ENCODE results near the gene NDUFS1.
"Not testable (repeated sequence)": the region's sequence is repeated elsewhere in the genome, so short reads cannot be mapped to it uniquely, and the experiment has no call there.

The NDUFS1 gene

DNA sequence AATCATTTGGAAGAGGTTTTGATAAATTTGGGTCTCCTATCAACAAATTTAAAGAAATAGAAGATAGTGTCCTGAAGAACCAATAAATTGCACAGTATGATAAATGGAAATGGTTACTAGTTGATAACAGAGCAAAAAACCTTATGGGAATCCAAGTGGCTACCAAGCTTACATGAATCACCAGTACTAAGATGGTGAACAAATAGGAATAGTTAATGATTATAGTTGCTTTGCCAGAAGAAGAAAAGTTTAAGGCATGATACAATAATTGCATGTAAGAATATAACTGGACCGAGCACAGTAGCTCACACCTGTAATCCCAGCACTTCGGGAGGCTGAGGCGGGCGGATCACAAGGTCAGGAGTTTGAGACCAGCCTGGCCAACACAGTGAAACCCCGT, 53.7 kb downstream of the NDUFS1 start:
- no peaks in the 10 kb centered on the region for H3K9me3 ChIP-seq
- H3K27ac ChIP-seq: no peak overlapping the region
- TF ChIP-seq, protein P1, sequence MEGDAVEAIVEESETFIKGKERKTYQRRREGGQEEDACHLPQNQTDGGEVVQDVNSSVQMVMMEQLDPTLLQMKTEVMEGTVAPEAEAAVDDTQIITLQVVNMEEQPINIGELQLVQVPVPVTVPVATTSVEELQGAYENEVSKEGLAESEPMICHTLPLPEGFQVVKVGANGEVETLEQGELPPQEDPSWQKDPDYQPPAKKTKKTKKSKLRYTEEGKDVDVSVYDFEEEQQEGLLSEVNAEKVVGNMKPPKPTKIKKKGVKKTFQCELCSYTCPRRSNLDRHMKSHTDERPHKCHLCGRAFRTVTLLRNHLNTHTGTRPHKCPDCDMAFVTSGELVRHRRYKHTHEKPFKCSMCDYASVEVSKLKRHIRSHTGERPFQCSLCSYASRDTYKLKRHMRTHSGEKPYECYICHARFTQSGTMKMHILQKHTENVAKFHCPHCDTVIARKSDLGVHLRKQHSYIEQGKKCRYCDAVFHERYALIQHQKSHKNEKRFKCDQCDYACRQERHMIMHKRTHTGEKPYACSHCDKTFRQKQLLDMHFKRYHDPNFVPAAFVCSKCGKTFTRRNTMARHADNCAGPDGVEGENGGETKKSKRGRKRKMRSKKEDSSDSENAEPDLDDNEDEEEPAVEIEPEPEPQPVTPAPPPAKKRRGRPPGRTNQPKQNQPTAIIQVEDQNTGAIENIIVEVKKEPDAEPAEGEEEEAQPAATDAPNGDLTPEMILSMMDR (IDR thresholded peaks at IDR 0.05): no peak
- no peaks in the 10 kb centered on the region for H3K27me3 ChIP-seq
- H3K36me3 ChIP-seq: no peaks in the 10 kb centered on the region
- H3K4me3 ChIP-seq (ENCODE audit: low read depth in 1 of 2, low read length in 1 of 2): no peak overlapping the region
- no peaks in the 10 kb centered on the region for H3K4me1 ChIP-seq (ENCODE audit: control insufficient read depth in 1 of 2, insufficient read depth in 1 of 2, low read depth in 1 of 2, low read length in 1 of 2)

DNA sequence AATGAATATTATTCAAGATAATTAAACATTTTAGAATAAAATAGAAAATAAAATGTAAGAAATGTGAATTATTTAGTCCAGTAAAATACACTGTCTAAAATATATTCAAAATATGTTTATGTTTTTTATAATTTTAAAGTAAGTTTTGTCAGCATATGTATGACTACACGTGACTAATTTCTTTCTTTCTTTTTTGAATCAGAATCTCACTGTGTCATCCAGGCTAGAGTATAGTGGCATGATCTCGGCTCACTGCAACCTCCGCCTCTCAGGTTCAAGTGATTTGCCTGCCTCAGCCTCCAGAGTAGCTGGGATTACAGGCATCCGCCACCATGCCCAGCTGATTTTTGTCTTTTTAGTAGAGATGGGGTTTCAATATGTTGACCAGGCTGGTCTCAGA, 54.2 kb downstream of the NDUFS1 start:
- Histone ChIP-seq H3K36me3 (no peaks in the 10 kb centered on the region), H3K9me3 (no peaks in the 10 kb centered on the region), H3K4me3 (ENCODE audit: low read depth in 1 of 2, low read length in 1 of 2) (no peak overlapping the region), H3K4me1 (ENCODE audit: control insufficient read depth in 1 of 2, insufficient read depth in 1 of 2, low read depth in 1 of 2, low read length in 1 of 2) (no peaks in the 10 kb centered on the region), H3K27me3 (no peaks in the 10 kb centered on the region), H3K27ac (no peak overlapping the region)
- TF ChIP-seq, protein P1 (IDR thresholded peaks at IDR 0.05): no peak

DNA sequence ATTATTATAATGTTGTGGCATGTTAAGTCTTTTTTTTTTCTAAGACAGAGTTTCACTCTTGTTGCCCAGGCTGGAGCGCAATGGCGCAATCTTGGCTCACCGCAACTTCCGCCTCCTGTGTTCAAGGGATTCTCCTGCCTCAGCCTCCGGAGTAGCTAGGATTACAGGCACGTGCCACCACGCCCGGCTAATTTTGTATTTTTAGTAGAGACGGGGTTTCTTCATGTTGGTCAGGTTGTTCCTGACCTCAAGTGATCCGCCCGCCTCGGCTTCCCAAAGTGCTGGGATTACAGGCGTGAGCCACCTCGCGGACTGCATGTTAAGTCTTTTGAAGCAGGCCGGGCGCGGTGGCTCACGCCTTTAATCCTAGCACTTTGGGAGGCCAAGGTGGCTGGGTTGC, 60.4 kb downstream of the NDUFS1 start:
- H3K27ac ChIP-seq: peak overlapping the region; percentile 58
- H3K27me3 ChIP-seq, H3K9me3 ChIP-seq, H3K36me3 ChIP-seq: not testable (repeated sequence)
- H3K4me3 ChIP-seq (ENCODE audit: low read depth in 1 of 2, low read length in 1 of 2): peak overlapping the region; percentile 50 to 57
- peaks cover 17 to 30% of the 10 kb centered on the region in 2 experiments for H3K4me1 ChIP-seq (ENCODE audit: control insufficient read depth in 1 of 2, insufficient read depth in 1 of 2, low read depth in 1 of 2, low read length in 1 of 2)

DNA sequence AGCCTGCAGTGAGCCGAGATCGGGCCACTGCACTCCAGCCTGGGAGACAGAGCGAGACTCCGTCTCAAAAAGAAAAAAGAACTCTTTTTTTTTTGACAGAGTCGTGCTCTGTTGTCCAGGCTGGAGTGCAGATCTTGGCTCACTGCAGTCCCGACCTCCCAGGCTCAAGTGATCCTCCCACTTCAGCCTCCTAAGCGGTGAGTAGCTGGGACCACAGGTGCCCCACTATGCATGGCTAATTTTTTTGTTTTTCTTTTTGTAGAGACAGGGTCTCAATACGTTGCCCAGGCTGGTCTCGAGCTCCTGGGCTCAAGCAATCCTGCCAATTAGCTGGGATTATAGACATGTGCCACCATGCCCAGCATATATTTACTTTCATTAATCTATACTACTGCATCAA, 60.8 kb downstream of the NDUFS1 start:
- Histone ChIP-seq H3K27ac (peak overlapping the region; percentile 58), H3K27me3 (no peaks in the 10 kb centered on the region), H3K36me3 (no peaks in the 10 kb centered on the region), H3K9me3 (no peaks in the 10 kb centered on the region), H3K4me1 (ENCODE audit: control insufficient read depth in 1 of 2, insufficient read depth in 1 of 2, low read depth in 1 of 2, low read length in 1 of 2) (peaks cover 17 to 30% of the 10 kb centered on the region in 2 experiments), H3K4me3 (ENCODE audit: low read depth in 1 of 2, low read length in 1 of 2) (peak overlapping the region; percentile 50 to 57)
- TF ChIP-seq, protein P1 (IDR thresholded peaks at IDR 0.05): no peak

DNA sequence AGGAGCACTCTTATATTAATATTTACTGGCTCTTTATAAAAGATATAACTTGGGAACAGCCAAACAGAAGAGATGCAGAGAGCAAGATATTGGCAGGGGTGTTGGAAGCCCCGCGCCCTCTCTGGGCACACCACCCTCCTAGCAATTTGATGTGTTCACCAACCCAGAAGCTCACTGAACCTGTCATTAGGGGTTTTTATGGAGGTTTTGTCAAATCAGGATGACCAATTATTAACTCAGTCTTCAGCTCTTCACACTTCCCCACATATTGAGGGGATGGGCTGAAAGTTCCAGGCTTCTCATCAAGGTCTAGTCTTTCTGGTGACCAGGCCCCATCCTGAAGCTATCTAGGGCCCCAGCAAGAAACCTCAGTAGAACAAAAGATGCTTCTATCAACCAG, 62.4 kb downstream of the NDUFS1 start:
- H3K27me3 ChIP-seq: no peaks in the 10 kb centered on the region
- H3K27ac ChIP-seq: no peak overlapping the region
- H3K36me3 ChIP-seq: no peaks in the 10 kb centered on the region
- H3K4me1 ChIP-seq (ENCODE audit: control insufficient read depth in 1 of 2, insufficient read depth in 1 of 2, low read depth in 1 of 2, low read length in 1 of 2): peaks cover 17 to 30% of the 10 kb centered on the region in 2 experiments
- no peaks in the 10 kb centered on the region for H3K9me3 ChIP-seq
- TF ChIP-seq, protein P1 (IDR thresholded peaks at IDR 0.05): no peak
- H3K4me3 ChIP-seq (ENCODE audit: low read depth in 1 of 2, low read length in 1 of 2): no peak overlapping the region

DNA sequence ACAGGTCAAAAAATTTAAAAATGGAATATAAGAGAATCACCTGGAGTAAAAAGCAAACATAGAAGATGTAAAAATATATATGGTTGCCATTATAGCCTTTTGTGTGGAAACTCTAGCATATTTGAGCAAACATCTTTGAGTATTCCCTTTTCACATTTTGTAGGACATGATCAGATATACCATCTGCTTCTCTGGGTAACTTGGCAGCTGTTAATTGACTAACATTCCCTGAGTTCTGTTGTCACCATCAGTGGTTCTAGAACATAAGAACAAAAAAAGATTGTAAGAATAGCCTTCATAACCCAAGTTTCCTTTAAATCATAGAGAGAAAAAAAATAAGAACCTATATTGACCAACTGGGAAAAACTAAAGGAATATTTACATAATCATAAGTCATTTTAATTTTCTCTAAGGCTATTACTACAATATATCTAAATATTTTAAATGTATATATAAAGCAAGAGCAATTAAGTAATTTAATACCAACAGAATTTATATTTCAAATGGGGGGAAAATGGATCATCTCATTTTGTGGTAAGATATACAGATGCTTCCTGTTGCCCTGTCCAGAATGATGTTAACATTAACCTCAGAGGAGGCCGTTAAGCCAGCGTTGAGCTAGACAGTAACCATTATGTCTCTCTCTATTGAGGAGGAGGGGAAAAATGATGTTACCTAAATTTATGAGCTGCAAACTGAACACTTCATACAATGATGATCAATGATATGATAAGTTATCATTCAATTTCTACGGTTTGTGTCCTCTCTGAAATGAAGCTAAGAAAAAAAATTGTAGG, 63.5 kb downstream of the NDUFS1 start:
- no peaks in the 10 kb centered on the region for H3K36me3 ChIP-seq
- H3K27ac ChIP-seq: no peak overlapping the region
- no peaks in the 10 kb centered on the region for H3K27me3 ChIP-seq
- peaks cover 17 to 30% of the 10 kb centered on the region in 2 experiments for H3K4me1 ChIP-seq (ENCODE audit: control insufficient read depth in 1 of 2, insufficient read depth in 1 of 2, low read depth in 1 of 2, low read length in 1 of 2)
- TF ChIP-seq, protein P1 (IDR thresholded peaks at IDR 0.05): no peak
- no peaks in the 10 kb centered on the region for H3K9me3 ChIP-seq
- no peak overlapping the region for H3K4me3 ChIP-seq (ENCODE audit: low read depth in 1 of 2, low read length in 1 of 2)

All from neutrophil (primary cell).